ENCODE results near the gene PRDM5. TPM values are rescaled to one million over a fixed set of nuclear protein-coding genes. Genes with fewer than 3 reads are reported as not detected.

PRDM5 gene
- polyA plus RNA-seq, 1 donor from 2014 or later = 1.6 TPM

DNA sequence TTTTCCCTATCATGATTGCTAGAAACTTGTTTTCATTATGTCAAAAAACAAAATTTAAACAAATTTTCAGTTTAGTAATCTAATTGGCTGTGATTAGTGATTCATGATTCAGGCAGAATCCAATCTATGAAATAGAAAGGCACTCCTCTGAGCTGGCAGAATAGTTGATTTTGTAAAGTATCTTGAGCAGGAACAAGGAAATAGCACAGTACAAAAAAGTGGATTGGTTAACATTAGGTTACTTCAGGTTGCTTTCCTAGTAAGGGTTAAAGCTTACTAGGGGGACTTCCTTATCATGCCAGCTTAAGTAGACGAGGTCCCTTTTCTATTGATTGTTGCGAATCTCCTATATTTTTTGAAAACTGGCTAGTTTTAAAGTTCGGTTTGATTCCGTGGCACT, 43.4 kb upstream of the PRDM5 start:
- no peaks in the 10 kb centered on the region for H3K36me3 ChIP-seq (ENCODE audit: insufficient read depth, low read length)
- no peak overlapping the region for H3K4me2 ChIP-seq (ENCODE audit: low read length)
- no peaks in the 10 kb centered on the region for H3K9me3 ChIP-seq (ENCODE audit: low read length)
- H3K4me3 ChIP-seq (ENCODE audit: low read length) = no peak overlapping the region
- H2AFZ ChIP-seq (ENCODE audit: low read depth, low read length) = no peak overlapping the region
- no peaks in the 10 kb centered on the region for H4K20me1 ChIP-seq (ENCODE audit: insufficient read depth)
- no peaks in the 10 kb centered on the region for H3F3A ChIP-seq (ENCODE audit: insufficient read depth, low read length, poor library complexity, severe bottlenecking)
- H3K9me2 ChIP-seq (ENCODE audit: insufficient read depth, low read length) = no peaks in the 10 kb centered on the region
- no peak overlapping the region for H3K9ac ChIP-seq (ENCODE audit: low read length)
- TF ChIP-seq EP300 (conservative IDR thresholded peaks at IDR 0.05; ENCODE audit: poor library complexity, severe bottlenecking) (no peak), EZH2 (IDR thresholded peaks at IDR 0.05; ENCODE audit: borderline replicate concordance, insufficient read depth, low read length, poor library complexity, severe bottlenecking) (no peak), MXI1 (conservative IDR thresholded peaks at IDR 0.05; ENCODE audit: poor library complexity, severe bottlenecking) (no peak), RAD21 (conservative IDR thresholded peaks at IDR 0.05) (no peak)
- TF ChIP-seq, protein P1, sequence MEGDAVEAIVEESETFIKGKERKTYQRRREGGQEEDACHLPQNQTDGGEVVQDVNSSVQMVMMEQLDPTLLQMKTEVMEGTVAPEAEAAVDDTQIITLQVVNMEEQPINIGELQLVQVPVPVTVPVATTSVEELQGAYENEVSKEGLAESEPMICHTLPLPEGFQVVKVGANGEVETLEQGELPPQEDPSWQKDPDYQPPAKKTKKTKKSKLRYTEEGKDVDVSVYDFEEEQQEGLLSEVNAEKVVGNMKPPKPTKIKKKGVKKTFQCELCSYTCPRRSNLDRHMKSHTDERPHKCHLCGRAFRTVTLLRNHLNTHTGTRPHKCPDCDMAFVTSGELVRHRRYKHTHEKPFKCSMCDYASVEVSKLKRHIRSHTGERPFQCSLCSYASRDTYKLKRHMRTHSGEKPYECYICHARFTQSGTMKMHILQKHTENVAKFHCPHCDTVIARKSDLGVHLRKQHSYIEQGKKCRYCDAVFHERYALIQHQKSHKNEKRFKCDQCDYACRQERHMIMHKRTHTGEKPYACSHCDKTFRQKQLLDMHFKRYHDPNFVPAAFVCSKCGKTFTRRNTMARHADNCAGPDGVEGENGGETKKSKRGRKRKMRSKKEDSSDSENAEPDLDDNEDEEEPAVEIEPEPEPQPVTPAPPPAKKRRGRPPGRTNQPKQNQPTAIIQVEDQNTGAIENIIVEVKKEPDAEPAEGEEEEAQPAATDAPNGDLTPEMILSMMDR (IDR thresholded peaks at IDR 0.05; ENCODE audit: poor library complexity, severe bottlenecking) = no peak
- no peaks in the 10 kb centered on the region for H3K27me3 ChIP-seq (ENCODE audit: insufficient read depth, low read depth, low read length)
- H3K79me2 ChIP-seq (replicated peaks; ENCODE audit: insufficient read depth, low read length) = no peaks in the 10 kb centered on the region
- no peak overlapping the region for H3K27ac ChIP-seq (ENCODE audit: low read length)

DNA sequence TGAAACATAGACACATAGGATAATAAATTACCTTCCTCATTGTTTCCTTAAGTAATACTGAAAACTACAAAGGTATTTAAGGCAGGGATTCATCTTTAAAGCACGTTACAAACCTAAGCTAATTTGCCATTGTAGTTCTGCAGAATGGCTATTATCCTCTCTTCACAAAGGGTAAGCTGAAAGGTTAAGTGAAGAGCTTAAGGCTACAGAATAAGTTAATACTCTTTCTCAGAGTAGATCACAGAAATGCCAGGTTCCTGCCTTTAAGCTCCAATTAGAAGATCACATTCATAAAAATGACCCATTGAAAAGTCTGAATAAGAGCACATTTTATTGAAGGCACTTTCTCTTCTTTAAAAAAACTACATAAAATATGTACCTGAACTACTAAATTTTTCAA, 42.1 kb upstream of the PRDM5 start:
- H3K9me2 ChIP-seq (ENCODE audit: insufficient read depth, low read length) = no peaks in the 10 kb centered on the region
- H3K27ac ChIP-seq (ENCODE audit: low read length) = no peak overlapping the region
- H3F3A ChIP-seq (ENCODE audit: insufficient read depth, low read length, poor library complexity, severe bottlenecking) = no peaks in the 10 kb centered on the region
- no peaks in the 10 kb centered on the region for H3K9me3 ChIP-seq (ENCODE audit: low read length)
- no peaks in the 10 kb centered on the region for H3K27me3 ChIP-seq (ENCODE audit: insufficient read depth, low read depth, low read length)
- no peaks in the 10 kb centered on the region for H3K79me2 ChIP-seq (replicated peaks; ENCODE audit: insufficient read depth, low read length)
- H3K9ac ChIP-seq (ENCODE audit: low read length) = no peak overlapping the region
- H2AFZ ChIP-seq (ENCODE audit: low read depth, low read length) = no peak overlapping the region
- no peak overlapping the region for H3K4me2 ChIP-seq (ENCODE audit: low read length)
- H3K36me3 ChIP-seq (ENCODE audit: insufficient read depth, low read length) = no peaks in the 10 kb centered on the region
- TF ChIP-seq RAD21 (conservative IDR thresholded peaks at IDR 0.05) (no peak), SMC3 (conservative IDR thresholded peaks at IDR 0.05; ENCODE audit: poor library complexity) (no peak), MXI1 (conservative IDR thresholded peaks at IDR 0.05; ENCODE audit: poor library complexity, severe bottlenecking) (no peak), EP300 (conservative IDR thresholded peaks at IDR 0.05; ENCODE audit: poor library complexity, severe bottlenecking) (no peak), EZH2 (IDR thresholded peaks at IDR 0.05; ENCODE audit: borderline replicate concordance, insufficient read depth, low read length, poor library complexity, severe bottlenecking) (no peak), TAF1 (IDR thresholded peaks at IDR 0.05; ENCODE audit: low read depth) (no peak), POLR2AphosphoS5 (IDR thresholded peaks at IDR 0.05) (no peak)
- TF ChIP-seq, protein P1 (IDR thresholded peaks at IDR 0.05; ENCODE audit: poor library complexity, severe bottlenecking) = no peak
- TF ChIP-seq, protein P2, sequence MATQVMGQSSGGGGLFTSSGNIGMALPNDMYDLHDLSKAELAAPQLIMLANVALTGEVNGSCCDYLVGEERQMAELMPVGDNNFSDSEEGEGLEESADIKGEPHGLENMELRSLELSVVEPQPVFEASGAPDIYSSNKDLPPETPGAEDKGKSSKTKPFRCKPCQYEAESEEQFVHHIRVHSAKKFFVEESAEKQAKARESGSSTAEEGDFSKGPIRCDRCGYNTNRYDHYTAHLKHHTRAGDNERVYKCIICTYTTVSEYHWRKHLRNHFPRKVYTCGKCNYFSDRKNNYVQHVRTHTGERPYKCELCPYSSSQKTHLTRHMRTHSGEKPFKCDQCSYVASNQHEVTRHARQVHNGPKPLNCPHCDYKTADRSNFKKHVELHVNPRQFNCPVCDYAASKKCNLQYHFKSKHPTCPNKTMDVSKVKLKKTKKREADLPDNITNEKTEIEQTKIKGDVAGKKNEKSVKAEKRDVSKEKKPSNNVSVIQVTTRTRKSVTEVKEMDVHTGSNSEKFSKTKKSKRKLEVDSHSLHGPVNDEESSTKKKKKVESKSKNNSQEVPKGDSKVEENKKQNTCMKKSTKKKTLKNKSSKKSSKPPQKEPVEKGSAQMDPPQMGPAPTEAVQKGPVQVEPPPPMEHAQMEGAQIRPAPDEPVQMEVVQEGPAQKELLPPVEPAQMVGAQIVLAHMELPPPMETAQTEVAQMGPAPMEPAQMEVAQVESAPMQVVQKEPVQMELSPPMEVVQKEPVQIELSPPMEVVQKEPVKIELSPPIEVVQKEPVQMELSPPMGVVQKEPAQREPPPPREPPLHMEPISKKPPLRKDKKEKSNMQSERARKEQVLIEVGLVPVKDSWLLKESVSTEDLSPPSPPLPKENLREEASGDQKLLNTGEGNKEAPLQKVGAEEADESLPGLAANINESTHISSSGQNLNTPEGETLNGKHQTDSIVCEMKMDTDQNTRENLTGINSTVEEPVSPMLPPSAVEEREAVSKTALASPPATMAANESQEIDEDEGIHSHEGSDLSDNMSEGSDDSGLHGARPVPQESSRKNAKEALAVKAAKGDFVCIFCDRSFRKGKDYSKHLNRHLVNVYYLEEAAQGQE (IDR thresholded peaks at IDR 0.05; ENCODE audit: borderline replicate concordance) = no peak
- H4K20me1 ChIP-seq (ENCODE audit: insufficient read depth) = no peaks in the 10 kb centered on the region
- no peak overlapping the region for H3K4me3 ChIP-seq (ENCODE audit: low read length)
